Measurements from ENCODE around the gene CERK.
A peak's percentile ranks its signal among the peaks of the same experiment; 100 is the strongest.

CERK gene

DNA sequence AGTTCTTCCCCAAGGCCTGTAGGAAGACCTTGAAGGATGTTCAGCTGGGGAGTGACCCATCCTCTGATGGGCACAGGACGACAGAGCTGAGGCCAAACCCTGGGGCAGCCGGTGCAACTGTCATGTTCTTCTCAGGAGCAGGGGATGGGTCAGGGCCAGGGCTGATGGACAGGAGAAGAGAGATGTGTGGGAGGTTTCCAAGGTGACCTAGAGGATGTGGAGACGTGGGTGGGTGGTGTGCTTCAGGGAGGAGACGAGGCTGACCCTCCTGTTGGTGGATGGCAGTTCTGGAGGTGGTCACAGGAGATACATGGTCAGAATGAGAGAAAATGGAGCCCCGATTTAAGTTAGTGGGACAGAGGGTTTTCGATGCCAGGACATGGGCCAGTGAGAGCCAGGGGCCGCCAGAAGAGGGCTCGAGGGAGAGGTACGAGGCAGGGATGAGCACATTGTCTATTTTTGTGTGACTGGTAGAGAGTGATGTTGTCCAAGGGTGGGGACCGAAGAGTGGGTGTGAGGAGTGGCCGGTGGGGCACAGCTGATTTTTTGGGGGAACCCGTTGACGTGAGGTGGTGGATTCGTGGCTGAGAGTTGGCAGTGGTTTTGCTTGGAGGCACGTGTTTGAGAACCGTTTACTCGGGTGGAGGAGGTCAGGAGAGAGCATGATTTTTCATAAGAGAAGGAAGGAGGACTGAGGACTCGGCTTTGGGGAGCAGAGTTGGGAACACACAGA lies 39.0 kb upstream of the CERK start:
- TF ChIP-seq, protein P1, sequence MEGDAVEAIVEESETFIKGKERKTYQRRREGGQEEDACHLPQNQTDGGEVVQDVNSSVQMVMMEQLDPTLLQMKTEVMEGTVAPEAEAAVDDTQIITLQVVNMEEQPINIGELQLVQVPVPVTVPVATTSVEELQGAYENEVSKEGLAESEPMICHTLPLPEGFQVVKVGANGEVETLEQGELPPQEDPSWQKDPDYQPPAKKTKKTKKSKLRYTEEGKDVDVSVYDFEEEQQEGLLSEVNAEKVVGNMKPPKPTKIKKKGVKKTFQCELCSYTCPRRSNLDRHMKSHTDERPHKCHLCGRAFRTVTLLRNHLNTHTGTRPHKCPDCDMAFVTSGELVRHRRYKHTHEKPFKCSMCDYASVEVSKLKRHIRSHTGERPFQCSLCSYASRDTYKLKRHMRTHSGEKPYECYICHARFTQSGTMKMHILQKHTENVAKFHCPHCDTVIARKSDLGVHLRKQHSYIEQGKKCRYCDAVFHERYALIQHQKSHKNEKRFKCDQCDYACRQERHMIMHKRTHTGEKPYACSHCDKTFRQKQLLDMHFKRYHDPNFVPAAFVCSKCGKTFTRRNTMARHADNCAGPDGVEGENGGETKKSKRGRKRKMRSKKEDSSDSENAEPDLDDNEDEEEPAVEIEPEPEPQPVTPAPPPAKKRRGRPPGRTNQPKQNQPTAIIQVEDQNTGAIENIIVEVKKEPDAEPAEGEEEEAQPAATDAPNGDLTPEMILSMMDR (conservative IDR thresholded peaks at IDR 0.05) = no peak
- H3K27ac ChIP-seq = no peak overlapping the region

DNA sequence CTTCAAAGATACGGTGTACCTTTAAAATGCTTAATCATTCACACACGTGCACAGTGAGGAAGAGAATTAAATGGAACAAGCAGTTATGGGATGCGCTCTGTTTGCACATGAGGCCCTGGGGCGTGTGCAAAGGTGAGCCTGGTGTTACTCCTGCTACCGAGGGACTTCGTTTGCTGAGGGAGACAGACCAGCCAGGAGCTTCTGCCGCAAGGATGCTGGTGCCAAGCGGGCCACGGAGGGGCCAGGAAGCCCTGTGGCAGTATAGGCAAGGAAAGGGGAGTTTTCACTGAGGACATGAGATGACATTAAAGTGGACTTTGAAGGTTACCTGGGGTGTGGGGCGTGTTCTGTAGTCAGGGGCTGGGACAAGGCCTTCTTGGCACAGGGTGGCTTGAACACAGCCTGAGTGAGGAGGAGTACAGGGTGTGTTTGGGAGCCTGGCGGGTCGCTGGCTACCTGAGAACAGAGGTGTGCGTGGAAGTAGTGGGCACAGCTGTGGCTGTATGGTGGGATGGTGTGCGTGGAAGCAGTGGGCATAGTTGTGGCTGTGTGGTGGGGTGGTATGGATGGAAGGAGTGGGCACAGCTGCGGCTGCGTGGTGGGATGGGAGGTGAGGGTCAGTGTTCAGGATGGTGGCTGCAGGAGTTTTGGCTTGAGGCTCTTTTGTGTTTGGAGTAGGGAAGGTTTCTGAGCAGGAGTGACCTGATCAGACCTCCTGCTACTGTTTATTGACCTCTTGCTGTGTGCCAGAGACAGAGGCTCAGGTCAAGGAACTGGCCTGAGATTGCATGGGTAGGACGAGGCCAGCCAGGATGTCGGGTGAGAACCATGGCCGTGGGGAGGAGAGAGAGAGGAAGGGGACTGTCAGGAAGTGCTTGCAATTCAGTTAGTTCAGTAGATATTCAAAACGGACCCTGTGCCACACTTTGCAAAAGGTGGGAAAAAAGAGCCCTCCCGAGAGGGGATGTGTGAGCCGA lies 38.1 kb upstream of the CERK start:
- TF ChIP-seq, protein P1 (conservative IDR thresholded peaks at IDR 0.05) = no peak
- peak overlapping the region; percentile 43 for H3K27ac ChIP-seq

DNA sequence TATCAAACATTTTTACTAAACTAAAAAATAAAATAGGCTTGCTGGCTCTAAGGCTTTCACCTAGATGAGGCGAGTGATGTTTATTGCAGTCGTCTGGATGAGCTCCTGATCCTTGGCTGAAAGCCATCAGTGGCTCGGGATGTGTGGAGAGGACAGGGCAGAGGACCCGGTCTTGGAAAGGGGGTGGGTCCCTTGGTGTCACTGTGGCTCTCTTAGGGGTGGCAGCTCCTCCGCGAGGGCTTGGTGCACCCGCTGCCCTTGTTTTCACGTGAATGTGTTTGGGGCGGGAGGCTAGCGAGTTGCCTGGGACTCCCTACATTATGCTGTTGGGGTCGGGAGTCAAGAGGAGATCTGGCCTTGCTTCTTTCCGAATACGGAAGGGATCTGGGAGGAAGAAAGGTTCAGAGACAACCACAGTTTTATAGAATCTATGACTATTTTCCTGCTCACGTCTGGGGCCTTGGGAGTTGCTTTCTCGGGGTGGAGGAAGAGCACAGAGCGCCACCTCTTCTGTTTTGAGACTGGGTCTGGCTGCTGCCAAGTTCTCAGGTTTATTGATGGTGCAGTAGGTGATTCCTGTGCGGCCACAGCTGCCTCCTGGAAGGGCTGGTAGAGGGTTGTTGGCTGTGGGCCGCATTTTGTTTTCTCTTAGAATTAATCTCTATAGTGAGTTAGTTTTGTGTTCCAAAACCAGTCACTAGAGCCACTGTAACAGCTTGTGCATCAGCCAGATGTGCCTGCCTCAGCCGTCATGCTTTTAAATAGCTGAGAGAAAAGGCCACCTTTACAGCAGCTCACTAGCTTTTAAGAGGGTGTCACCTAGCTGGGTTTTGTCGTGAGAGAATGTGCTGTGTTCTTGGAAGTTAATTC lies 37.2 kb upstream of the CERK start:
- peak overlapping the region; percentile 43 for H3K27ac ChIP-seq
- TF ChIP-seq, protein P1 (conservative IDR thresholded peaks at IDR 0.05) = no peak

DNA sequence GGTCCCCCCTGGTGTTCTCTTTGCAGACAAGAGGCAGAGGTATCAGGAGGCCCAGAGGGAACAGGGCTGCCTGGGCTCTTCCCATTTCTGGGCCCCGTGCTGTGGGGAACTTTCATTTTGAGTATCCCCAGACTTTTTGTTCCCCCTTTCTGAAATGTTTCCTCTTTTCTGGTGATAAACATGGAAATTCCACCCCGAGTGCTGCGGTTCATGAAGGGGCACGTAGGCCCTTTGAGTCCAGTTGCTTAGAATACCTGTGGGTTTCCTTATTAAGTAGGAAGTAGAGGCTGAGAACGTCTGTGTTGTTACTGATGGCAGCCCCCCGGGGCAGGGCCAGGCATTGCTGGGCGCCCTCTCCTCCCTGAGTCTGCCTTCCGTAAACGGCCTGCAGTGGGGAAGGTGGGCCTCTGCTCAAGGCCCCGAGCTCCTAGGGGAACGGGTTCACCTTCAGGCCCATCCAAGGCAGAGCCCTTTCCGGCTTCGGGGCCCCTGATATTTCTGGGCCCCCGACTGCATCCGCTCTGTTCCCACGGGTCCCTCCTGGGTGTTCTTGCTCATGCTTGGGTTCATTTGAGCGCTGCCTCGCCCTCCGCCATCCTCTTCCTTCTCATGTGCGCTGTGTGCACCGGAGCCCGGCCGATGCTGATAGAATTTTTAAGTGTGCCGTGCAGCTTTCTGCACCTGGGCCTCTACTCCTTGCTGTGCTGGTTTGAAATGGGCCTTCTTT lies 36.4 kb upstream of the CERK start:
- TF ChIP-seq, protein P1 (conservative IDR thresholded peaks at IDR 0.05) = no peak
- H3K27ac ChIP-seq = peak overlapping the region; percentile 43; the same call in 1 of the 2 replicates

DNA sequence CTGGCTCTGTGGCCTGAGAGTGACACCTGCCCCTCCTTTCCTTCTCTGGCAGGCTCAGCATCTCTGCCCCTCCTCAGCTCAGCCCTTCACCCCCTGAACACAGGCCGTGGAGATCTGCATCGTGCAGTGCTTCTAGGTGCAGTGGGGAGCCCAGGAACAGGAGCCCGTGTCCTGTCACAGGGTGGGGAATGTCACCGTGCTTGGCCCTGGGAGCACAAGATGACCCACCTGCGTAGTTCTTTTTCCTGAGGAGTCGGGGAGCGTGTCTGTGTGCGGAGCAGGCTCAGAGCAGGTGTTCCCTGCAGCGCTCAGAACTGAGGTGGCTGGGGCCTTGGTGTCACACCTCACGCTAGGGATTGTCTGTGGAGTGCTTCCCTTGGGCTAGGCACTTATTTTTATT lies 35.0 kb upstream of the CERK start:
- TF ChIP-seq, protein P1 (conservative IDR thresholded peaks at IDR 0.05) = no peak
- no peak overlapping the region for H3K27ac ChIP-seq

DNA sequence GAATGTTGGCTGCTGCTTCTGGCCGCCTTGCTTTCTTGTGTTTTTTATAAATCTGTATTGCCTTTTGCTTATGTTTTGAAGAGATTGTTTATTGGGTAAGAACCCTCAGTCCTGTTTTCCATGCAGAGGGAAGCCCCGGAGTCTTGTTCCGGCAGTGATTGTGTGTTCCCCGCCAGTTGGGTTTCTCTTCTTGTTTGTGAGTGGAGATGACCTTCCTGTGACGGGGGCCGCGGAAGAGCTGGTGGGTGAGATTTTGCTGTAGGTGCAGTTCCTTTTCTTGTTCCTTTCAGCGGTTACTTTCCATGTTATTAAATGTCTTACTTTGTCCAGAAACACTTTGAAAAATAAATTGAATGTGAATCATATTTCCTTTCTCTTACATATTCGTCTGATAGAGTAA lies 32.7 kb upstream of the CERK start:
- TF ChIP-seq, protein P1 (conservative IDR thresholded peaks at IDR 0.05) = no peak
- no peak overlapping the region for H3K27ac ChIP-seq
